Activated T-helper 9 cell treated with anti-CD3 and anti-CD28 coated beads, Interleukin-2, amount 50 U/mL, for 16 hours (primary cell): Measurements from ENCODE around the gene TRAPPC6A.

Experiments
- DNase-seq: peaks from one replicate; pipeline ENCODE4 v3.0.0-alpha.2; 2020; ENCODE audit warnings: low read depth

The TRAPPC6A gene

DNA sequence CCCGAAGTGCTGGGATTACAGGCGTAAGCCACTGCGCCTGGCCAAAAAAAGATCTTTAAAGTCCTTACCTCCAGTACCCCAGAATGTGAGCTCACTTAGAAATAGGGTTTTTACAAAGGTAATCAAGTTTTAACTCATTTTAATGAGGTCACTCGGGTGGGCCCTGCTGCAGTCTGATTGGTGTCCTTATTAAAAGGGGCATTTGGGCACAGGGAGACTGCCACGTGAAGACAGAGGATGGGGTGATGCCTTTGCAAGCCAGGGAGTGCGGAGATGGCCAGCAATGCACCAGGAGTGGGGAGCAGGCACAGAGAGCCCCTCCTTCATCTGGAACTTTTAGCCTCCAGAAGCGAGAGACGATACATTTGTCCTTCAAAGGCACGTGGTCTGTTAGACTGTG is 28.9 kb downstream of the TRAPPC6A start:
- no peak for DNase-seq

DNA sequence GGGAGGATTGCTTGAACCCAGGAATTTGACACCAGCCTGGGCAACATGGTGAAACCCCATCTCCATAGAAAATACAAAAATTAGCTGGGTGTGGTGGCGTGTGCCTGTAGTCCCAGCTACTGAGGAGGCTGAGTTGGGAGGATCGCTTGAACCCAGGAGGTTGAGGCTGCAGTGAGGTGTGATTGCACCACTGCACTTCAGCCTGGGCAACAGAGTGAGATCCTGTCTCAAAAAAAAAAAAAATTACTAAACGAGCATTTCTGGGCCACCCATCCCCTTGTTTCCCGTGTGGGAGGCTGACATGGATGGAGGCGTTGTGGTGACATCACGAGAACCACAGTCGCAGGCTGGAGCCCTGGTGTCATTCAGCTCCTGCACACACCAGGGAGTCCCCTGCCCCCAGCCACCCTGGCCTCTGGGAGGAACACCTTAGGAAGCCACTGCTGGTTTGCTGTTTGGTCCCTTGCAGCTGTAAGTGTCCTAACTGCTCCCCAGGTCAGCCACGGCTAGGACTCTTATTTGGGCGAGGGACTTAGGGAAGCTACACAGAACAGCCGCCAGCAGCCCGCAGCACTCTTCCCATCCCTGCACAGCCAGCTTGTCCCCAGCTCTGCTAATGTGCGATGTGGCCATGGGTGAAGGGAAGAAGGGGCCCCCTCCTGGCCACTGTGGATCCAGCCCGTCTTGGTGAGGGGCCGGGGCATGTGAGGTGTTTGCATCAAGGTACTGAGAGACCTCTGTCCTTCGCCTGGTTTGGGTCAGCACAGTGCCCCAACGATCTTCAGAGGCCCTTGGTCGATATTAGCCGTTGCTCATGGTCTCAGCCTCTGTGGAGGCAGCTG is 30.0 kb downstream of the TRAPPC6A start:
- DNase-seq = no peak

DNA sequence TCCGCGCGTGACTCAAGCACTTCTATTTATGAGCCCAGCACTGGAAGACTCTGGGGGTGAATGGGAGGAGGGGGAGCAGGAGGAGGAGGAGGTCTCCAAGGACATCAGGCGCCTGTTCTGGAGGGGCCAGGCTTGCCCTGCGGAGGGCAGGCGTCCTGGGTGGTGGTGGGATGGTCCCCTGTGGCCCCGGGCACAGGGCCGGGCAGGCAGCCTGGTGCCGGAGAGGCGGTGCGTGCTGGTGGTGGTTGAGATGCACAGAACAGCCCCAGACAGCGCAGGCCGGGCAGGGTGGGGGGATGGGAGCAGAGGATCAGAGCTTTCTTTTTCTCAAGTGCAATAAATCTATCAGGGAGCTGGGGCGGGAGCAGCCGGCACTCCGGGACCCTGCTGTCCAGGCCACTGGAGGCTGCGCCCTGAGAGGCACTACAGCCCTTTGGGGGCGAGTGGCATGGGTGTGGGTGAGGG is 31.3 kb downstream of the TRAPPC6A start:
- DNase-seq = no peak

DNA sequence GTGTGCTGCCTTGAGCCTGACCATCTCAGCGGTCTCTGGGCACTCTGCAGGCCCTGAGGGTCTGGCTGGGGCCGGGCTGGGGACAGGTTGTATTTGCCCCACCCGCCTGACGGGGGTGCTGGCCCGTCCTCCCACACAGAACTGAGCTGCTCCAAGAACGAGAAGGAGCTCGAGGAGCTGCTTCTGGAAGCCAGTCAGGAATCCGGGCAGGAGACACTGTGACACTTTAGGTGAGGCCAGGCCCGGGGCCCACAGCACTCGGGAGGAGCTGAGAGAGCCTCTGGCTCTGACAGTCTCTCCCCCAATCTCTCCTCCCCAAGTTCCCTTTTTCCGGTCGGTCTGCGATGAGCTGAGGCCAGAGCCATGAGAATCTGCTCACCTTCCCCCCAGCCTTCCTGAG is 31.8 kb downstream of the TRAPPC6A start:
- DNase-seq = no peak

DNA sequence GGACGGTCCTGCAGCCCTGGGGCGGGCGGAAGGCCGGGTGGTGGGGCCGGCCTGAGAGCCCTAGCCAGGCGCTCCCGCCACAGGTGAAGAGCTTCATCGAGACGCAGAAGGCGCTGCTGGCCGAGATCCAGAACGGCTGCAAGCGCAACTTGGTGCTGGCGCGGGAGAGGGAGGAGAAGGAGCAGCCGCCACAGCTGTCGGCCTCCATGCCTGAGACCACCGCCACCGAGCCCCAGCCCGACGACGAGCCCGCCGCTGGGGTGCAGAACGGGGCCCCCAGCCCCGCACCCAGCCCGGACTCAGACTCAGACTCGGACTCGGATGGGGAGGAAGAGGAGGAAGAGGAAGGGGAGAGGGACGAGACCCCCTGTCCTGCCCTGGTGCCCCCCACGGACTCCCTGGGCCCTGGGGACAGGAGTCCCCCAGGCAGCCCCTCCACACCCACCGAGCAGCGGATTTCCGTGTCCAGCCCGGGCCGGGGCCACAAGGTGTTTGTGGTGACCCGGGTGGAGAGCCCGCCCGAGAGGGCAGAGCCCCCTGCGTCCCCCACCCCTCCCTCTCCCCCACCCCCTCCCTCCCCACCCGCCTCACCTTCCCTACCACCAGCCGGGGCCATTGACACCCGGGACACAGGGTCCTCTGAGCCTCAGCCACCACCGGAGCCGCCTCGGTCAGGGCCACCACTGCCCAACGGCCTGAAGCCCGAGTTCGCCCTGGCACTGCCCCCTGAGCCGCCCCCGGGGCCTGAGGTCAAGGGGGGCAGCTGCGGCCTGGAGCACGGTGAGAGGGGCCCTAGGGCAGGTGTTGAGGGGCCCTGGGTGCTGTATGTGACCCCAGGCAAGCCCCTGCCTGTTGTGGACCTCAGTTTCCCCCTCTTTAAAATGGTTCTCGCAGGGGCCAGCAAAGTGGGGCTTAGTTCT is 32.5 kb downstream of the TRAPPC6A start:
- no peak for DNase-seq

DNA sequence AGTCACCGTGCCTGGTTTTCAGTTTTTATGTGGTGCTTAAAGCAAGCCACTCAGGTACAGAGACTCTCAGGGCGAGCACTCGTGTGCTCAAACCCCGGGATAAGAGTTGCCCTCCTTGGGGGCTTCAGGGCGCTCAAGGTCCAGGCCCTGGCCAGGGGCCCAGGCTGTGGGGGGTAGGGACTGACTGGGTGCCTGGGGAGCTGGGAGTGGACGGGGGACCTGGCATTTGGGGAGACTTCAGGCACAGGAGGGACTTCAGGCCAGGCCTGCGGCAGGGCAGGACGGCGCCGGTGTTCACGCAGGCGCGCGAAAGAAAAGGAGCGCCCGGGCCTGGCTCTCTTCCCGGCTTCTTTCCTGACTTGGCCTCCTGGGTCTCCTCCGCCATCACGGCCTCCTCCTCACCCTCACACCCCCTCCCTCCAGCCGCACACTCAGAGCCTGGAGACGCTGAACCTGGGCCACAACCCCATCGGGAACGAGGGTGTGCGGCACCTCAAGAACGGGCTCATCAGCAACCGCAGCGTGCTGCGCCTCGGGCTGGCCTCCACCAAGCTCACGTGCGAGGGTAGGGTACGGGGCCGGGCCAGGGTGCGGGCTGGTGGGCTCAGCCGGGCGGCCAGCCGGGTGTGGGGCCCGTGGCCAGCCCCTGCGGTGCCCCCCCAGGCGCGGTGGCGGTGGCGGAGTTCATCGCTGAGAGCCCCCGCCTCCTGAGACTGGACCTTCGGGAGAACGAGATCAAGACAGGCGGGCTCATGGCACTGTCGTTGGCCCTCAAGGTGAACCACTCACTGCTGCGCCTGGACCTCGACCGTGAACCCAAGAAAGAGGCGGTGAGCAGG is 33.4 kb downstream of the TRAPPC6A start:
- DNase-seq = no peak

DNA sequence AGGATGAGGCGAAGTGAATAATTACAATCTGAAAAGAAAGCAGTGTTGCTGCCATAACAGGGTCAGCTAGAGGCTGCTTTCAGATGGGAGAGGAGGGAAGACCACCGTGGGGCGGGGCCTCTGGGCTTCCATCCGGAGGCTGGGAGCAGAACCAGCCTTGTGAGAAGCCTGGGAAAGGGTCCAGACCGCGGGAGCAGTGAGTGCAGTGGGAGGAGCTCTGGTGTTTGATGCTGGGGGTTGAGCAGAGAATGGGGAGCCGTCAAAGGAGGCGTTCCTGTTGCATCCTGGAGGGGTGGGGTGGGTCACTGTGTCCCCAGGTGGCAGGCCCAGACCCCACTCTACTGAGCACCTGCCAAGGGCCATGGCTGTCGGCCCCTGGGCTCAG is 35.3 kb downstream of the TRAPPC6A start:
- no peak for DNase-seq

DNA sequence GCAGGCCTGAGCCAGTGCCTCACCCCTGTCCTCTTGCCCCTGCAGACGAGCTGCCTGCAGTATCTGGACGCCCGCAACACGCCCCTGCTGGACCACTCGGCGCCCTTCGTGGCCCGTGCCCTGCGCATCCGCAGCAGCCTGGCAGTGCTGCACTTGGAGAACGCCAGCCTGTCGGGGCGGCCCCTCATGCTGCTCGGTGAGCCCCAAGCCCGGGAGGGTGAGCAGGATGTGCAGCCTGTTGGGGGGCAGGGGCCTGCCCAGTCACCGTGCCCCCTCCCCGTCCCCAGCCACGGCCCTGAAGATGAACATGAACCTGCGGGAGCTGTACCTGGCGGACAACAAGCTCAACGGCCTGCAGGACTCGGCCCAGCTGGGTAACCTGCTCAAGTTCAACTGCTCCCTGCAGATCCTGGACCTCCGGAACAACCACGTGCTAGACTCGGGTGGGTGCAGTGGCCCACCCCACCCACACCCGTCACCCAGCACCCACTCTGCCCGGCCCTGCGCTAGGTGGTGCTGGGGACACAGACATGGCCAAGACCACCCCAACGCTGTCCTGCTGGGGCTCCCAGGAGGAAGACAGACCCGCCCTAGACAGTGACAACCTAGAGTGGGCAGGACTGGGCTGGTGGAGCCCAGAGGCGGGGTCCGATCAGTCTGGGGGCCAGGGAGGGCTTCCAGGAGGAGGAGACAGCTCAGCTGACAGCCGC is 35.9 kb downstream of the TRAPPC6A start:
- DNase-seq = no peak

DNA sequence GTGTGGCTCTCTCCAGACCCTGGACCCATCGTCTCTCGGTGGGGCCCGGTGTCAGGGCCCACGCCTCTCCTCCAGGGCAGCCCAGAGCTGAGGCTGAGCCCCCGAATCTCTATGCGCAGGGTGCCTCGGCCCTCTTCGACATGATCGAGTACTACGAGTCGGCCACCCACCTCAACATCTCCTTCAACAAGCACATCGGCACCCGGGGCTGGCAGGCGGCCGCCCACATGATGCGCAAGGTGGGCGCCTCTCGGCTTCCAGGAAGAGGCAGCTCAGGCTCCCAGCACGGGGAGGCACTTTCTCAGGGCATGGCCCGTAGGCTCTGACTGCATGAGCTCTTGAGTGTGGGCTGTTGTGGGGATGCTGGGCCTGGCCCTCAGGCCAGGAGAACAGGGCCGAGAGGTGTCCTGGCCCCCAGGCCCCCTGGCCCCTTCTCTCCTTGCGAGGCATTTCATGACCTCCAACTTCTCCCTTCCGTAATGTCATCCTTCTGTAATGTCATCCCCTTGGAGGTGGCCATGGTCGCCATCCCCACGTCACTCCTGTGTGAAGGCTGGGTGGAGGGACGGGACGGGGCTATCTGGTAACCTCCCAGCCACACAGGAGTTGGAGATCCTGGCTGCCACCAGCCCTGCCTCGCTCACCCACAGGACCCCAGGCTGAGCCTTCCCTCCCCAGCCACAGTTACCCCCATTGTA is 36.7 kb downstream of the TRAPPC6A start:
- DNase-seq = no peak

DNA sequence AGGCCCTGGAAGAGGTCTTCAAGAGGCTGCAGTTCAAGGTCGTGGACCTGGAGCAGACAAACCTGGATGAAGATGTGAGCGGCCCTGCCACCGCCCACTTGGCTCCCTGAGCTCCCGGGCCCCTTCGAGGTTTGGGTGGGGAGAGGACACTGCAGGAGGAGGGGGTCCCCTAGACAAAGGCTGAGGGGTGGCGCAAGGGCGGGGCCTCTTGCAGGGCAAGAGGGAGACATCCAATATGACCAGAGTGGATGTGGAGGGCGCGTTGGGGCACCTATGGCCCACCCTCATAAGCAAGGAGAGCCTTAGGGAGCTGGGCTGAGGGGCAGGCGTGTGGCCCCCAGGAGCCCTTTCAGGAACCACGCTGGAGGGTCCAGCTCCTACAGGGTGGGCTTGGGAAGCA is 37.5 kb downstream of the TRAPPC6A start:
- DNase-seq = no peak

DNA sequence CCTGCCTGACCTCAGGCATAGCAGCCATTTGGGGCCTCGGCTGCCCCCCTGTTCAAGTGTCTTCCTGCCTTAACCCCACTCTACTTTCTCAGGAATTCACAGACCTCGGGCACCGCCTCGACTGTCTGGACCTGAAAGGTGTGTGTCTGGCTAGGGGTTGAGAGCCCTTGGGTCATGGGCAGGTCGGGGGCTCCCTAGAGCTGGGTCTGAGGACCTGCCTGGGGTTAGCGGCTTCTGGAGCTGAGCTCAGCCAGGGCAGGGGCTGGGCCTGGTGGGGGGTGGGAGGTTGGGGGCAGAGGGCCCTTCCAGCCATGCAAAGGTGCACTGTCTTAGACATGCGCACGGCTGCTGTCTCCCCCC is 37.9 kb downstream of the TRAPPC6A start:
- DNase-seq = no peak

DNA sequence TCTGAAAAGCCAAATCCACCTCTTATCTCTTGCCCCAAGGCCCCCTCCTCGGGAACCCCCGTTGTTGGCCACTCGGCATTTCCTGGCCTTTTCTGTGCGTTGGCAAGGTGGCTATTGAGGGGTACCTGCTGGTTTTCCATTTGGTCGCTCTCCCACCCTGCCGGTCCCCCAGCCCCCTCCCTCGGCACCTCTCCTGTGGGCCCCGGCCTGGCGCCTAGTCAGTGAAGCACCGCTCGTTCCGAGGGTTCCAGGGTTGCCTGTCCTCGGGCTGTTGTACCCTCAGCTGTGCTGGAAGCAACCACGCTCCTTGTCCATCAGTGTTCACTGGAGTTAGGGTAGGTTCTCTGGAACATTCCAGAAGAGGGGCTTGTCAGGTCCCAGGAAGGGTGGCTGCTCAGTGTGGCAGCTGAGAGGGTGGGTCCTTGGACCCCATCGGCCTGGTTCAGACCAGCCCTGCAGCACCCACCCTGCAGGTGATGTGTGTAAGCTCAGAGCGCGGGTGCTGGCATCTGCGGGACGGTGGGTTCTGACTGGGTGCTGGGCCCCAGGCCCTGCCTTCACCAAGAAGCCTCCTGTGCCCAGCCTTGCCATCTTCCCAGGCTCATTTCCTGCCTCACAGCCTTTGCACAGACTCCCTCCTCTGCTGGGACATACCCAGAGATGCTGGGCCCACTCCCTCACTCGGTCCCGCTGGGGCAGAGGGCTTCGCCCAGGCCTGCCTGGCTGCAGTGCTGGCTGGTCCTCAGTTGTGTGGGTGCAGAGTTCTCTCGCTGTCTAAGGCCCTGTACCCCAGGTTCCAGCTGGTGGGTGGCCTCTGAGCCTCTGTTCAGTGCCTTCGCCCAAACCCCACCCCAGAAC is 38.5 kb downstream of the TRAPPC6A start:
- no peak for DNase-seq

DNA sequence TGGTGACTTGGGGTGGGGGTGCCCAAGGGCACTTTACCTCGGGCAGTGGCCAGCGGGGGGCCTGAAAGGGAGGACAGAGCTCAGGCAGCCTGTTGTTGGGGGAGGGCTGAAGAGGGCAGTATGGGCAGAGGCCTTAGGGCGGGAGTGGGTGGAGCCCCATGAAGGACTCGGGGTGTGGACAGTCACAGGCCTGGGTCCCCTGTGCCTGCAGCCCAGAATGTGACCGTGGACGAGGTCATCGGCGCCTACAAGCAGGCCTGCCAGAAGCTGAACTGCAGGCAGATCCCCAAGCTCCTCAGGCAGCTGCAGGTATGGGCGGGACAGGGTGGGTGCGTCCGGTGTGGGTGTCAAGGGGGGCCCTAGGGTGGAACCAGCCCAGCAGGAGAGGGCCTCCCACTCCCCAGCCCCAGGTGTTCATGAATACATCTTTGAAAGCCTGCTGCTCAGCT is 39.7 kb downstream of the TRAPPC6A start:
- DNase-seq = no peak

DNA sequence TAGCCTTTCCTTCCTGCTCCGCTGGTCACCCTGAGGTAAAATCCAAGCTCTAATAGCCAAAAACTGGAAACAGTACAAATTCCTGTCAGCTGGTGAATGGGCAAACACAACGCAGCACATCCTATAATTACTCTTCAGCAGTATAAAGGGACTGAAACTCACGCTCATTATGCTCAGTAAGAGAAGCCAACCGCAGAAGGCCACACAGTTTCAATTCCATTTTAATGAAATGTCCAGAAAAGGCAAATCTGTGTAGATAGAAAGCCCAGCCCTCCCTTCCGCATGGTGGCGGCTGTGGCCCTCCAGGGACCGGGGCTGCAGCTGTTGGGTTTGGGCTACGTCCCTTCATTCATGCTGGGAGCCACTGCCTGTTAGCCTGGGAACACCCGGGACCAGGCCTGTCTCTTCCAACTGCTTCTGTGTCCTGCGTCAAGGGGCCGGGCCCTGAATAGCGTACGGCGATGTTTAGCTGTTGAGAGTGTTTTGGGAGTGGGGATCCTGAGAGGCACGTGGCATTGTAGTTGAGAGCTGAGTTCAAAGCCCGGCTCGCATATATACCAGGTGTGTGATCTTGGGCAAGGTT is 40.8 kb downstream of the TRAPPC6A start:
- DNase-seq = no peak

DNA sequence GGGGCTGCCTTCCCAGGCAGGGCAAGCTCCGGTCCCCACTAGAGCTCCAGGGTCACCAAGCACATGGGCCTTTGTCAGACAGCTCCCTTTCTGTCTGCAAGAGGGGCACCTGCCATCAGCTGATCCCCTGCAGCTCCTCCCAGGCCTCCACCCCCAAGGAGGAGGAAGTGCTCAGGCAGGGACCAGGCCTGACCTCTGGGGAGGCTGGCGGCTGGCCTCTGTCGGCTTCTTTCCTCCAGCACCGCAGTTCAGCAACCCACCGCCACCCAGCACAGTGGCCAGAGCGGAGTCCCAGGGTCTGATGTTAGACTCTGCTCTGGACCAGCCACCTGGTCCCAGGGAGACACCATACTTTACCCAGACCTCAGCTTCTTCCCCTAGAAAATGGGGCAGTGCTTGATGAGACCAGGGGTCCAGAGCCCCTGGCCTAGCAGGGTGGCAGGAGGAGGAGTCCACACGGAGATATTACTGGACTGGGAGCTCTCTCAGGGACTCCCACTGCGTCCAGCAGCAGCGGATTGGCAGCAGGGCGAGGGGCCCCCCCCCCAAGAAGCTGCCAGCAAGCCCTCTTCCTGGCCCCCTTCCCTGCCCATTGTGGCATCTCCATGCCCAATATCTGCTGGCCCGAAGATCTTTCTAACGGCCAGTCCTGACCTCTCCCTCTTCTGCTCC is 41.4 kb downstream of the TRAPPC6A start:
- no peak for DNase-seq

DNA sequence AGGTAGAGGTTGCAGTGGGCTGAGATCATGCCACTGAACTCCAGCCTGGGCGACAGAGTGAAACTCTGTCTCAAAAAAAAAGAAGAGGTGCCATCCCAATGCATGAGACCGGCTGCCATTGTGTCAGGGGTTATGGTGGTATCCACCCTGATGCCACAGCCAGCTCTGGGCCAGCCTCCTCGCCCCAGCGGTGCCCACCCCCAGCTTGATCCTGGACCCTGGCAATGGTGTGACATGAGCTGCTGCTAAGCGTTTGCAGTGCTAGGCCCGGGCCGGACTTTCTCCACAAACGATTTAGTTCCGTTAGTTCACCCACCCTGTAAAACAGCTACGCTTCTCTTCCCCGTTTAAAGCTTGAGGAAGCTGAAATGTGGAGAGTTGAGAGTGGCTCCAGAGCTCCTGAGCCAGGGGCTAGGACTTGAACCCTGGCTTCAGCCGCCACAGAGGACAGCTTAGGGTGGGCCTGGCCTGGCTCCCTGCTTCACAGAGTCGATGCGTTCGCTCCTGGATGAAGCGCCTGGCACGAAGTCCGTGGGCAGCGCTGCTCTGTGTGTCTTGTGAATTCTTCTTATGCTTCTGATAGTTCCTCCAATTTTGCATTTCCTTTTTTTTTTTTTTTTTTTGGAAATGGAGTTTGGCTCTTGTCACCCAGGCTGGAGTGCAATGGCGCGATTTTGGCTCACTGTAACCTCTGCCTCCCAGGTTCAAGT is 42.7 kb downstream of the TRAPPC6A start:
- no peak for DNase-seq

DNA sequence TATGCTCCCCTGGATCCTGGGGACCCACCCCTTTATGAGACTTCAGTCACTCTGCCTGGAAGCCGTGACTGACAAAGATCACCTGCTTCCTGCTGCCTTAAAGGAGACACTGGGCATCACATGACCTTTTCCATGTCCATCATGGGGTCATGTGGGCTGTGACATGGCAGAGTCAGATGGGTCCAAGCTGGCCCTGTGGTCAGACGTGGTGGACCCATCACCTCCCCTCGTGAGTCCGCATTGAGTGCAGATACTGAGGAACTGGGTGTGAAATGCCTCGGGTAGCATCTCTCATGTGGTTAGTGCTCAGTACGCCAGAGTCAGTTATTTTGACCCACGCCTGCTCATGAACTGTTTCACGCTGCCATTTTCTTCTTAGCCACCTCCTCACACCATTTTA is 44.4 kb downstream of the TRAPPC6A start:
- DNase-seq = no peak

DNA sequence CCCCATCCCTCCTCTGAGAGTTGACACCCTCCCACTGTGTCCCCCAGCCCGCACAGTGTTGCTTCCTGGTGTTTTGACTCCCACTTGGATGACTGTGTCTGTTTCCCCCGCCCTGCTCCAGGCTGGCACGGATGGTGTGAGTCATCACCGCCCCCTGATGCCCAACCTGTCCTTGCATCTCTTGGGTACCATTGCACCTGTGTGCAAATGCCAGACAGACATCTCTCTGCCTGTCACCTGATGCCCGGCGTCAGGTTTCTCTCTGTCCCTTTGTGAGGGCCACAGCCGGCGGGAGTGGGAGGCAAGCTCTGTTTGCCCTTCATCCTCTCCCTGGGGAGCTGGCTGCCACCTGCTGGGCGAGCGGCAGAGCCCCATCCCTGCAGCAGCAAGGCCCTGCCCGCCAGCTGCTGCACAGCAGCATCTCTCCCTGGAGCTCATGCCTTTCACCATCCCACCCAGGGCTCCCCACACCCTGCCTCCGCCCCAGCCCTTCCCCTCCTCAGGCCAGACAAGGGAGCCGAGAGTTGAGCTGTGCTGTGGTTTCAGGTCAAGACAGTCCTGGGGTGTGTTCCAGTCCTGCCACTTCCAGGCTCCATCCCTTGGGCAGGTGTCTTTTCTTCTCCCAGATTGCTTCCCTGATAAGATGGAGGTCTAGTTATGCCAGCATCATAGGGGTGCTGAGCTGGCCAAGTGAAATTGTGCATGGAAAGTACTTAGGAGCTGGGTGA is 47.0 kb downstream of the TRAPPC6A start:
- DNase-seq = no peak
